Vagina (tissue), 2 donors: ENCODE data around the gene RAB39B. TPM values are rescaled to one million over a fixed set of nuclear protein-coding genes. Genes with fewer than 3 reads are reported as not detected.
A peak's percentile ranks its signal among the peaks of the same experiment; 100 is the strongest.

Experiments
- DNase-seq, 2 donors: peaks; one replicate each; pipeline ENCODE4 v3.0.0-alpha.2; 2017; ENCODE audit errors: extremely low spot score in 2 of 2
- H3K27ac ChIP-seq: fragments of 200-600 bp; sonication (generic); one replicate; pipeline ENCODE4 v1.5.1; 2019
- H3K27me3 ChIP-seq: fragments of 200-600 bp; sonication (generic); one replicate; pipeline ENCODE4 v1.5.1; 2019
- H3K36me3 ChIP-seq, 2 donors: fragments of 200-600 bp; sonication (generic); one replicate each; pipeline ENCODE4 v1.5.1; 2017 to 2019
- H3K4me1 ChIP-seq: fragments of 200-600 bp; sonication (generic); one replicate; pipeline ENCODE4 v1.5.1; 2019
- H3K4me3 ChIP-seq, 2 donors: fragments of 200-600 bp; sonication (generic); 1 replicate in 1 of 2; 2 replicates in 1 of 2; pipeline ENCODE4 v1.5.1; 2016 to 2019
- H3K9me3 ChIP-seq: fragments of 200-600 bp; sonication (generic); one replicate; pipeline ENCODE4 v1.5.1; 2019
- CTCF ChIP-seq, 3 experiments: fragments of 450-650 bp in 2 of 3; fragments of 200-600 bp in 1 of 3; sonication (generic) in 1 of 3; IDR thresholded peaks; one replicate each; pipeline ENCODE4 v1.5.1; 2017 to 2019; ENCODE audit warnings: antibody characterized with exemption in 3 of 3, mild to moderate bottlenecking in 2 of 3, moderate library complexity in 2 of 3
- POLR2A ChIP-seq, 2 donors: fragments of 450-650 bp; IDR thresholded peaks; one replicate each; pipeline ENCODE4 v1.6.1; 2017; ENCODE audit warnings: antibody characterized with exemption in 2 of 2, mild to moderate bottlenecking in 2 of 2, moderate library complexity in 2 of 2
- POLR2AphosphoS5 ChIP-seq, 2 donors: sonication (generic); formaldehyde crosslinking; IDR thresholded peaks; one replicate each; pipeline ENCODE4 v1.9.0; 2017; ENCODE audit warnings: antibody characterized with exemption in 2 of 2, mild to moderate bottlenecking in 2 of 2, low read depth in 1 of 2; ENCODE audit not compliant: insufficient read depth in 1 of 2
- intact Hi-C: fragments of 100-400 bp; cut with DNase I; formaldehyde crosslinking; loops from one replicate; pipeline ENCODE4 v1.15.1; 2023
- total RNA-seq: library from RNA; depleted of rRNA; stranded (reverse); fragments of >200 nt; gene quantifications from one replicate; pipeline ENCODE4 v1.2.3, GENCODE V29; 2016

Gene RAB39B
- total RNA-seq, 1 donor from 2014 or later: 0.74 TPM

GRCh38 chrX:155266439-155266838 is 2.1 kb upstream of the RAB39B start:
- Histone ChIP-seq H3K36me3 (no peaks in the 10 kb centered on the region), H3K4me1 (peaks cover 8% of the 10 kb centered on the region), H3K4me3 (no peak overlapping the region), H3K27me3 (no peaks in the 10 kb centered on the region), H3K9me3 (no peaks in the 10 kb centered on the region), H3K27ac (no peak overlapping the region)
- DNase-seq: no peak
- no peak for TF ChIP-seq CTCF (IDR thresholded peaks at IDR 0.05)
- no peak for TF ChIP-seq POLR2A (IDR thresholded peaks at IDR 0.05)
- TF ChIP-seq POLR2AphosphoS5 (IDR thresholded peaks at IDR 0.05; ENCODE audit: insufficient read depth in 1 of 2, low read depth in 1 of 2): no peak
- intact Hi-C loops: no loop called here

DNA sequence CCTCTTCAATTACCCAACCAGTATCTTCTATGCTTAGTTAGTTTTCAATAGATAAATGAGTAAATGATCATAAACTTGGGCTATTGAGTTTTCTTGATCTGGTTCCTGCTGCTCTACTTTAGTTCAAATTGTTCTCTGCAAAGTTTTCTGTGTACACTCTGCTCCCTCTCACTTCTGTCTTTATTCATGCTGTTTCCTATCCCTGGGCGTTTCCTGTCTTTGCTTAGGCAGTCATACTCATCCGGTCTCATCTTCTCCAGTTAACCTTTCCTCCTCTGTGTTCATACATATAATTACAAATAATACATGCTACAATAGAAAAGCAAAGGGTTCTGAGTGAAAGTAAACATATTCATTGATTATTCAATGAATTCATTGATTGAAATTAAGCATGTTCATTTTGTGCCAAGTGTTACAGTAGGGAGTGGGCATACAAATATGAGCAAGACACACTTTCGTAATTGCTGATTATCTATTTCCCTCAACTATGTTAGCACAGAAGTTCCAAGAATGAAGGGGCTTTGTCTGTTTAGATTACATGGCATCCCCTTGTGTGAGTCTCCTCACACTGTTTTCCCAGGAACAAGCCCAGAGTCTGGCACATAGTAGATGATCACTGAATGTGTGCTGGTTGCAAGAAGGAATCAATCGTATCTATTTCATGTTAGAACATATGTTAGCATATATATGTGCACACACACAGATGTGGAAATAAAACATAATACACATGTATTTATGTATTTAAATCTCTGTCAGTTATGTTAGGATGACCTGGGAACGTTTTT is 1.1 kb downstream of the RAB39B start:
- Histone ChIP-seq H3K4me3 (peak overlapping the region in 1 of 2 donors; percentile 33), H3K9me3 (no peaks in the 10 kb centered on the region), H3K36me3 (no peaks in the 10 kb centered on the region), H3K27ac (no peak overlapping the region), H3K27me3 (no peaks in the 10 kb centered on the region), H3K4me1 (peaks cover 8% of the 10 kb centered on the region)
- intact Hi-C loops: no loop called here
- DNase-seq: no peak
- TF ChIP-seq POLR2AphosphoS5 (IDR thresholded peaks at IDR 0.05; ENCODE audit: insufficient read depth in 1 of 2, low read depth in 1 of 2) (no peak), POLR2A (IDR thresholded peaks at IDR 0.05) (no peak), CTCF (IDR thresholded peaks at IDR 0.05) (no peak)

GRCh38 chrX:155259752-155260151 is 4.5 kb downstream of the RAB39B start:
- H3K36me3 ChIP-seq: no peaks in the 10 kb centered on the region
- no peak overlapping the region for H3K27ac ChIP-seq
- H3K9me3 ChIP-seq: no peaks in the 10 kb centered on the region
- peaks cover 8% of the 10 kb centered on the region for H3K4me1 ChIP-seq
- intact Hi-C loops: no loop called here
- DNase-seq: no peak
- TF ChIP-seq POLR2AphosphoS5 (IDR thresholded peaks at IDR 0.05; ENCODE audit: insufficient read depth in 1 of 2, low read depth in 1 of 2): no peak
- no peaks in the 10 kb centered on the region for H3K27me3 ChIP-seq
- no peak overlapping the region for H3K4me3 ChIP-seq

DNA sequence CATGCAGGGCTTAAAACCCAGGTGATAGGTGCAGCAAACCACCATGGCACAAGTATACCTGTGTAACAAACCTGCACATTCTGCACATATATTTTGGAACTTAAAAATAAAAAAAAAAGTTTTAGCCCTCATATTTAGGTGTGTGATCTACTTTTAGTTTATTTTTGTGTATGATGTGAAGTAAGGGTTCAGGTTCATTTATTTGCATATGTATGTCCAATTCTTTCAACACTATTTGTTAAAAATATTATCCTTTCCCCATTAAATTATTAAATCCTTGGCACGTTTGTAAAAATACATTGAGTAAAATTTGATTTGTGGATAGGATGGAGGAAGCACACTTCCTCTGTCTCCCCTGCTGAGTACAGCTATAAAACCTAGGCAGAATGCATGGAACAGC is 12.9 kb downstream of the RAB39B start:
- no peak for DNase-seq
- Histone ChIP-seq H3K4me1 (no peaks in the 10 kb centered on the region), H3K27me3 (no peaks in the 10 kb centered on the region), H3K4me3 (no peak overlapping the region), H3K27ac (no peak overlapping the region), H3K9me3 (no peaks in the 10 kb centered on the region), H3K36me3 (no peaks in the 10 kb centered on the region)
- no peak for TF ChIP-seq POLR2AphosphoS5 (IDR thresholded peaks at IDR 0.05; ENCODE audit: insufficient read depth in 1 of 2, low read depth in 1 of 2)
- TF ChIP-seq CTCF (IDR thresholded peaks at IDR 0.05): no peak
- no peak for TF ChIP-seq POLR2A (IDR thresholded peaks at IDR 0.05)
- intact Hi-C loops: no loop called here

- Histone ChIP-seq H3K36me3 (no peaks in the 10 kb centered on the region), H3K27me3 (no peaks in the 10 kb centered on the region), H3K4me3 (no peak overlapping the region), H3K9me3 (no peaks in the 10 kb centered on the region), H3K27ac (no peak overlapping the region), H3K4me1 (no peaks in the 10 kb centered on the region)
- intact Hi-C loops: no loop called here
- no peak for DNase-seq
- TF ChIP-seq POLR2AphosphoS5 (IDR thresholded peaks at IDR 0.05; ENCODE audit: insufficient read depth in 1 of 2, low read depth in 1 of 2) (no peak), POLR2A (IDR thresholded peaks at IDR 0.05) (no peak), CTCF (IDR thresholded peaks at IDR 0.05) (no peak)
These were observed 16.8 kb downstream of the RAB39B start for GRCh38 chrX:155247497-155247896.
